ENCODE results near the gene ST6GAL1.

The ST6GAL1 gene

GRCh38 chr3:187112934-187113793 is 182.8 kb downstream of the ST6GAL1 start:
- no peak for DNase-seq (ENCODE audit: low read depth)

GRCh38 chr3:187114511-187114910 is 184.2 kb downstream of the ST6GAL1 start:
- no peak for DNase-seq (ENCODE audit: low read depth)

GRCh38 chr3:187120326-187120725 is 190.0 kb downstream of the ST6GAL1 start:
- DNase-seq (ENCODE audit: low read depth), result no peak

GRCh38 chr3:187122261-187122660 is 191.9 kb downstream of the ST6GAL1 start:
- no peak for DNase-seq (ENCODE audit: low read depth)

GRCh38 chr3:187125319-187126031 is 195.1 kb downstream of the ST6GAL1 start:
- DNase-seq (ENCODE audit: low read depth), result no peak

All from stimulated activated CD8-positive, alpha-beta memory T cell treated with anti-CD3 and anti-CD28 coated beads, Interleukin-15, amount 100 ng/mL, for 24 hours (primary cell).